ENCODE data around the gene MATN1.

DNA sequence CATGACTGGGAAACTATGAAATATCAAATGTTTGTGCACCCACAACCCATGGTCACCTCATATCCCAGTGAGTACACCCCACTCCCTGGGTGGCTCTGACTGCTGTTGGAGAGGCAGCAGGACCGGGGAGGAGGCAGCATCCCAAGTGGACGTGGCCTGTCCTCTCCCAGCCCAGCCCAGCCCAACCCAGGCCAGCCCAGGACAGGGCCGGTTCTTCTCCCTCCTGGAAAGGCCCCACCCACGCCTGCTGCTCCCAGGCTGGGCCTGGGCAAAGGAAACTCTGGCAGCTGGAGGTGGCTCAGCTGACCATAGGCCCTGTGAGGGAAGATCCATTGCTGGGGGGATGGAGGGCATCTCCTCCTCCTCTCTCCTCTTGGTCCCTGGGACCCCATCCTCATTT, 19.1 kb downstream of the MATN1 start:
- TF ChIP-seq POLR2AphosphoS5 (IDR thresholded peaks at IDR 0.05) (no peak), EP300 (IDR thresholded peaks at IDR 0.05) (no peak)
- TF ChIP-seq, protein P1, sequence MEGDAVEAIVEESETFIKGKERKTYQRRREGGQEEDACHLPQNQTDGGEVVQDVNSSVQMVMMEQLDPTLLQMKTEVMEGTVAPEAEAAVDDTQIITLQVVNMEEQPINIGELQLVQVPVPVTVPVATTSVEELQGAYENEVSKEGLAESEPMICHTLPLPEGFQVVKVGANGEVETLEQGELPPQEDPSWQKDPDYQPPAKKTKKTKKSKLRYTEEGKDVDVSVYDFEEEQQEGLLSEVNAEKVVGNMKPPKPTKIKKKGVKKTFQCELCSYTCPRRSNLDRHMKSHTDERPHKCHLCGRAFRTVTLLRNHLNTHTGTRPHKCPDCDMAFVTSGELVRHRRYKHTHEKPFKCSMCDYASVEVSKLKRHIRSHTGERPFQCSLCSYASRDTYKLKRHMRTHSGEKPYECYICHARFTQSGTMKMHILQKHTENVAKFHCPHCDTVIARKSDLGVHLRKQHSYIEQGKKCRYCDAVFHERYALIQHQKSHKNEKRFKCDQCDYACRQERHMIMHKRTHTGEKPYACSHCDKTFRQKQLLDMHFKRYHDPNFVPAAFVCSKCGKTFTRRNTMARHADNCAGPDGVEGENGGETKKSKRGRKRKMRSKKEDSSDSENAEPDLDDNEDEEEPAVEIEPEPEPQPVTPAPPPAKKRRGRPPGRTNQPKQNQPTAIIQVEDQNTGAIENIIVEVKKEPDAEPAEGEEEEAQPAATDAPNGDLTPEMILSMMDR (IDR thresholded peaks at IDR 0.05): no peak

Data from upper lobe of left lung (tissue), 4 donors.